GM18517 (cell line): ENCODE results near the gene NXN.
"Not testable (repeated sequence)": the region's sequence is repeated elsewhere in the genome, so short reads cannot be mapped to it uniquely, and the experiment has no call there.

Experiments
- ATAC-seq: cut with Tn5 transposase; IDR thresholded peaks from one replicate; pipeline ENCODE4 v1.9.1; 2021; ENCODE audit warnings: mild to moderate bottlenecking, moderate library complexity; ENCODE audit not compliant: unreplicated experiment

The NXN gene

GRCh38 chr17:896953-897661 lies 82.5 kb downstream of the NXN start:
- ATAC-seq = no peak

- ATAC-seq = no peak
Measured at GRCh38 chr17:896454-896853, 83.1 kb downstream of the NXN start.

DNA sequence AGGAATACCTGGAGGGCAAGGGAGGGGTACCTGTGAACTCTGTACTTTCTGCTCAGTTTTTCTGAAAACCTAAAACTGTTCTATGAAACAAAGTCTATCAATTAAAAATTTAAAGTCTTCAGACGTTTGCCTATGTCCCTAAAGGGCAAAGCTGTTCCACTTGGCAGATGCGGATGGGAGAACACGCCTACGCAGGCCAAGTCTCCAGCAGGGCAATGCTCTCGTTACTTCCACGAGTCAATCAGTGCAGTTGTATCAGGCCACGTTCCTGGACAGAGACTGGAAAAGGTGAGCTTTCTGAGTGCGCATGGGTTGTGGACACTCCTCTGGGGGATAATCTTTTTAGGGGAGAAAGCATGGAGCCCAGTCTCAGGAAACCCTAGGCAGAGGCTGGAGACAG lies 86.6 kb downstream of the NXN start:
- ATAC-seq = no peak

DNA sequence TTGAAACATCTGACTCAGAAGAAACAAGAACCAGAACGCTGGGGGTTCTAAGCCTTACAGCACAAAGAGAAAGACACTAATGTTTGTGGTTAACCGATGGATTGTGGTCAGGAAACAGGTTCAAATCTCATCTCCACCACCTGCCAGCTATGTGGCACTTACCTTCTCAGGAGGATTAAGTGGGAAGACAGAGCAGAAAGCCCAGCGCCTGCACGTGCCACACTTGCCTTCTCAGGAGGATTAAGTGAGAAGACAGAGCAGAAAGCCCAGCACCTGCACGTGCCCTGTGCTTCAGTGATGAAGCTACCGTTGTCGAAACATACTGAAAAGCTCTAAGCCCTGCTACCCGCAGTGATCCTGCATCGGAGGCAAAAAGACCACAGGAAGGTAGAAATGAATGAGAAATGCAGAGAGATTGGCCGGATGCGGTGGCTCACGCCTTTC lies 90.6 kb downstream of the NXN start:
- no peak for ATAC-seq

- ATAC-seq = no peak
Measured at GRCh38 chr17:887551-888209, 91.9 kb downstream of the NXN start.

DNA sequence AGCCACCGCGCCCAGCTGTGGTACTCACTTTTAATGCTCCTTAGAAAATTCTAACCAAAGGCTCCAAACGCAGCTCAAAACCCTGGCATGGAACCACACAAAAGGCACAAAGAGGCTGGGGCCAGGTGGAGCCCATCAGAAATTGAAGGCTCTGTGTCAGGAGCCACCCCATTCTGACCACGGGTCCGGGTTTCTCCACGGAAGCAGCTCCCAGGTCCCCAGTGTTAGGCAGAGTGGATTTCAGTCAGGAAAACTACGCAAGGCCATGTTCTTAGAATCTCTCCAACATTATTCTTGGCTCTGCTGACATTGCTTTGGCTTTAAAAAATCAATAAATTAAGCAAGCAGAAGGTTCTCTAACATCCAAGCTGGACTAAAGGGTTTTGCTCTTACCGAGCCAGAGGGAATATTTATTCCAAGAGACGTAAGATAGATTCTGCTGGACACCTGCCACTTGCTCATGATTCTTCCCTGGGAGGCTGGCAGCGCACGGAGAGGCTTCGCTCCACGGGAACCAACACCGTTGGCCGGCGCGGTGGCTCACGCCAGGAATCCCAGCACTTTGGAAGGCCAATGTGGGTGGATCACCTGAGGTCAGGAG lies 93.5 kb downstream of the NXN start:
- ATAC-seq = no peak

DNA sequence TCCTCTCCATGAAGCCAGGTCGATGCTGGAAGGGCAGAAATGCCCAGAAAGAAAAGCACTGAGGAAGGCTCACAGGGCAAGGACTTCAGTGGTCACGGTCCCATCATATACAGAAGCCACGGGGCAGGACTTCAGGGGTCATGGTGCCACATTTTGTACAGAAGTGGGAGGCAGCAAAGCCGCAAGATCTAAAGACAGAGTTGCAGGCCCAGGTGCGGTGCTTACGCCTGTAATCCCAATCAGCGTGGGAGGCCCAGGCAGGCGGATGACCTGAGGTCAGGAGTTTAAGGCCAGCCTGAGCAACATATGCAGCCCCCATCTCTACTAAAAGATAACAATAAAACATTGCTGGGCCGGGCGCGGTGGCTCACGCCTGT lies 96.0 kb downstream of the NXN start:
- no peak for ATAC-seq

DNA sequence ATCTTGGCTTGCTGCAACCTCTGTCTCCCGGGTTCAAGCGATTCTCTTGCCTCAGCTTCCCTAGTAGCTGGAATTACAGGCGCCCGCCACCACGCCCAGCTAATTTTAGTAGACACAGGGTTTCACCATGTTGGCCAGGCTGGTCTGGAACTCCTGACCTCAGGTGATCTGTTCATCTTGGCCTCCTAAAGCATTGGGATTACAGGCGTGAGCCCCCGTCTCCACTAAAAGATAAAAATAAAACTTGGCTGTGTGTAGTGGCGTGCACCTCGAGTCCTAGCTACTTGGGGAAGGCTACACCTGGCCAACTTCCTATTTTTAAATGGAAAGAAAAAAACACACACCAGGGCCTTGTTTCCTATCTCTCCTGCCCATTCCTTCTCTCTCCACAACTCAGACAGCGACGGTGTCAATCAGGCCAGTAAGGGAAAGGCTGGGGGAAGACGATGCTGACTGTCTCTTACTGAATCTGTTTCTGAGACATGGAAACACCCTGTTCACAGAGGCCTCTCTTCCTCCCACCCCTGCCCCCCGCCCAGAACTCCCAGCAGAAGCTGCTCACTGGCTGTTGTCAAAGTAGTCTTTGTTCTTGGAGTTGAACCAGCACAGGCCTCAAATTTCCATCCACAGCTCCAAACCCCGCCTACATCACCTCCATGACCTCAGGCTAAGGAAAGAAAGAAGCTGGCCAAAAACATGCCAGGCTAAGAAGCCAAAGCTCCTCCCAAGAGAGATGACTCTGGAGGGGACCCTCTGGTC lies 96.6 kb downstream of the NXN start:
- ATAC-seq = no peak

- no peak for ATAC-seq
Measured at GRCh38 chr17:881778-882177, 97.8 kb downstream of the NXN start.

DNA sequence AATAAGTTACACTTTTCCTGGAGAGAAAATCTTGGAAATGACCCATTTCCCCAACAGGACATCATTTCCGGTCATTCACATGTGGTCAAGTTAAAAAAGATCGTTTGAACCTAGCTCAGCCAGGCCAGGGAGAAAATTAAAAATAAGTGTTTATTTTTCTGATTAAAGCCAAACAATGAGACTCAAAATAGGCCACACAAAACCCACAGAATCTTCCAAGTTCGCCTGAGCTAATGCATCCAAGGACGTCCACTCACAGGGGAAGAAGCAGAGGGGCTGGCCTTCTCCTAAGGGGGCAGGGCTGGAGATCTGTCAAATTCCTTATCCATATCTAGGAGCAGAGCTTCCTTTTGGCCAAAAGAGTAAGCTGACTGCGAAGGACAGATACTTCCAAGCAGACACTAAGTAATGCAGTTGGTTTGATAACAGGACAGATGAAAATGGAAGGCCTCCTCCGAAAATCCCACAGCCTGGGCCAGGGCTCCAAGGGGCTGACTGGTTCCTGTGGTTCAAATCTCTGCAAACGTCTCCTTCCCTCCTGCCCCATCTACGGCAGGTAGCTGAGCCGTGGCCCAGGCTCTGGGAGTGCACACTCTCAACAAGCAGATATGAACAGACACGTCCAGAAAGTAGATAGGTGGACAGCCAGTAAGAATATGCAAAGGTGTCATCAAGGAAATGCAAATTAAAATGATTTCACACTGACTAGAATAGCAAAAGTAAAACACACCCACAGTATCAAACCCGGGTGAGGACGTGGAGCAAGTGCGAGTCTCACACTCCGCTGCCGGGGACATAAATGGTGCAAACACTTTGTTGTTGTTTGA lies 98.9 kb downstream of the NXN start:
- no peak for ATAC-seq

- no peak for ATAC-seq
Measured at GRCh38 chr17:879546-880442, 99.8 kb downstream of the NXN start.

DNA sequence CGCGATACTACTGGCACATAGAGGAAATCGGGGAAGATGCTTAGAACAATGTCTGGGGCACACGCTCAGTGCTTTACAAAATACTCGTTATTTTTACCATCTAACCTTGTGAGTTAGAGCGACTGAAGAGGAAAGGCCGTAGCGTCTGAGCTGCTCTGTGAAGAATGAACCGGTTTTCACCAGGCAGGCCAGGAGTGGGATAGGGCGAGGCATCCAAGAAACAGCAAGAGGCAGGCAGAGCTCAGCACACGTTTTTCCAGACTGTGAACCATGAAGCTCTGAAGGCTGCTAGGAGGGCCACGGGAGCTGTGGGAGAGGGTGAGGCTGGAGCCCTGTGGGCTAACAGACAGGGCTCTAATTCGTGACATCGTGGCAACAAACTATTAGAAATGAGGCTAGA lies 101.9 kb downstream of the NXN start:
- no peak for ATAC-seq

- ATAC-seq = no peak
Measured at GRCh38 chr17:876272-876671, 103.3 kb downstream of the NXN start.

- not testable (repeated sequence) for ATAC-seq
Measured at GRCh38 chr17:874590-874989, 105.0 kb downstream of the NXN start.

GRCh38 chr17:872855-873254 lies 106.7 kb downstream of the NXN start:
- ATAC-seq = no peak

- ATAC-seq = no peak
Measured at GRCh38 chr17:871751-872519, 107.6 kb downstream of the NXN start.

- no peak for ATAC-seq
Measured at GRCh38 chr17:869567-870525, 109.7 kb downstream of the NXN start.

DNA sequence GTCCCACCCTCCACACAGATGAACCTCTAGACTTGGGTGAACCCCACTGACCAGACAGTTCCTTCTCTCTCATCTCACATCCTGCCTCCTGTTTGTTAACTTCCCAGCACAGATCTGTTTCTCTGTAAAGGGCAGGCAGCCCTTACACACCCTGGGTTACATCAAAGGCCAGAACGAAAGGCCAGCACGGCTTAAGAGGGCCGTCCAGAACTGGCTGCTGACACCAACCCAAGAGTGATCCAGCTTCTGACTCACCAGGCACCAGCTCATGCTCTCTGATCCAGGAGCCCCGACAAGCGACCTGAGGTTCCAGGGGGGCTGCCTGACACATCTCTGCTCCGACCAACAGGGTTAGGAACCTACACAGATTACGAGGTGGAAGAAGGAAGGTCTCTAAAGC lies 110.5 kb downstream of the NXN start:
- no peak for ATAC-seq
